Stimulated activated CD4-positive, alpha-beta T cell treated with anti-CD3 and anti-CD28 coated beads, Interleukin-2, amount 100 ng/mL, for 4 hours (primary cell): ENCODE data around the gene ADAM11.
"Not testable (repeated sequence)": the region's sequence is repeated elsewhere in the genome, so short reads cannot be mapped to it uniquely, and the experiment has no call there.

Experiments
- DNase-seq: peaks from one replicate; pipeline ENCODE4 v3.0.0-alpha.2; 2020; ENCODE audit warnings: low read depth

ADAM11 gene

DNA sequence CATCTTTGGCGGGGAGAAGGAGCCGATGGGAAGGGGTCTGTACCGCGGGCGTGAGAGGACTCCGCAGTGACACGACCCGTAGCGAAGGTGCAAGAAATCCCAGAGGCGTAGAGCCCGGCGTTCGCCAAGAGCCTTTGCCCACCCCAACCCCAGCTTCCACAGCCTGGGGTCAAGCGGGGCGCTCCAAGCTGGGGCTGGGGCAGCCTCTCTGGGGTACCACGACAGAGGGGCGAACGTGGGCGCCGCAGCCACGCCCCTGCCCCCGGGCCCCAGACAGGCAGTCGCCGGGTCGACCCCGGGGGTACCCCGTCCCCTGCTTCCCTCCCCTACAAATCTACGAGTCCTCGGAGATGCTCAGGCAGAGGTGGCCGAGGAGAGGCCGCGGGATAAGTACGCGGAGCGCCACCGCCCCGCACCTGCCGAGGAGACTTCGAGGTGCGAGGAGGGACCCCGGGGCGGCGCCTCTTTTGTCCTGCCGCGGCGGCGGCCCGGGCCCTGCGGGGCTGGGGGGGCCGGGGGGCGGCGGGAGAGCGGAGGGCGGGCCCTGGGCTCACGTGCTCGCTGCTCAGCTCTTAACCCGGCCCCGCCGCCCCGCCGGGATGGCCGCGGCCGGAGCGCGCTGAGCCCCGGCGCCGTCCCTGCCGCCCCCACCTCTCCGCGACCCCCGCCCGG is at the start of gene ADAM11:
Gene ADAM11 (plus strand): TSS at position 575 of the 672 bp plus-strand sequence. CDS start 212 bp downstream, outside the sequence.
- DNase-seq: no peak

- DNase-seq: no peak
Observed at GRCh38 chr17:44719444-44719843, 39.3 kb upstream of the ADAM11 start.

DNA sequence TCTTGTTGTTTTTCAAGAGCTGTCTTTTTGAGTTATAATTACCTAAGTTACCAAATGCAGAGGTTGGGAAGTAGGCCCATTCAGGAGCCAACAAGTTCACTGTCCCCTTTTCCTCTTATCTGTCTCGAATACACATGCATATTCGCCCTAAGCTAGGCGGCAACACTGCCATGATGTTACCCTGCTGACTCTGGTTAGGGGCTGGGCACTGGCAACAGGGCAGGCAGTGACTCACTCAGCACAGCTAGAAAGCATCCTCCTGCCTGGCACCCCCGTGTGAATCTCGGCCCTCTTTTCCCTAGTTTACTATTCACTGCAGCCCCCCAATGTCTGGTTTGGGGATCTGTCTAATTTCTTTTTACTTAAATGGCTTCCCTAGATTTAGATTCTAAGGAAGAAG is 36.5 kb upstream of the ADAM11 start:
- DNase-seq: no peak

GRCh38 chr17:44726121-44726520 is 32.7 kb upstream of the ADAM11 start:
- DNase-seq: not testable (repeated sequence)

GRCh38 chr17:44733753-44734152 is 25.0 kb upstream of the ADAM11 start:
- no peak for DNase-seq

DNA sequence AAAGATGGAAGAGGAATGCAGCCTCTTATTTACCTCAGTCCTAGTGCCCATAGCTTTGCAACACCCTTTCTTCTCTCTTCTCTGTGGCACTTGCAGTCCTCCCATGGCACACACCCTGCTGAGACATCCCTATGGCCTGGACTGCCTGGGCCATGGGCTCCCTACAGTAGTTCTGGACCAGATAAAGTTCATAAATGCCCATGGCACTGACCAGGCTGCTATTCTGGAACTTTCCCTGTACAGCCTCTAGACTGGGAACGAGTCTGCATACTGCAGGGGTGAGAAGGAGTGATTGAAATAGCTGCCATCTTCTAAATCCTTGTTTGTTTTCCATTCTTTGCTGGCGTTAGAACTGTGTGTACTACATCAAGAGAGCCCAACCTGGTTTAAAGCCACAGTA is 24.5 kb upstream of the ADAM11 start:
- no peak for DNase-seq

- no peak for DNase-seq
Observed at GRCh38 chr17:44736551-44737240, 22.1 kb upstream of the ADAM11 start.

DNA sequence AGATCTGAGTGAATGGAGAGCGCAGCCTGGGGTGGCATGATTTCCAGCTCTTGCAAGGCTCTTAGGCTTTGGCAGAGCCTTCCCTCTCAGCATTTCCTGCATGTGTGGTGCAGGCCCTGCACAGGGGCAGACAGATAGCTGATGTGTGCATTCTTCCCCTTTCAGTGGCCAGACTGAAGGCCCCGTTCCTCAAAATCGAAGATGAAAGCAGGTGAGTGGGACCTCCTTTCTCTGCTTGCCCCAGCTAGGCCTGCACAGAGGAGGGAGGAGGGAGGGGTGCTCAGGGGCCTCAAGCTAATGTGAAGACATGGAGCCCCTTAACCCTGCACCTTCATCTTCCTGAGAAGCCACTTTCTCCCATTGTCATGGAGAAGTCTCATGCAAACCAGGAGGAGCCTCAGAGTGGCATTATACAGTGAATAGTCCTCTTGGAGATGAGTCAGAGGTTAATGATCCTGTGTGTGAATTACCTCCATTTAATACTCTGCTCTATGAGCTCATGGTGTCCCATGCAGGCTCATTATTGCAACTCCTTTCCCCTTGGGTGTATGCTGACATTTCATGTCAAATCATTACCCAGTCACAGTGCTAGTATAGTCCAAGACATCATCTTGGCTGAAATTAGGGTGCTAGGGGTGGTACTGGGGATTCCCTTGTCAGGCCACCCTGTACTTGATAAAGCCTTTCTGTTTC is 20.4 kb upstream of the ADAM11 start:
- DNase-seq: no peak

DNA sequence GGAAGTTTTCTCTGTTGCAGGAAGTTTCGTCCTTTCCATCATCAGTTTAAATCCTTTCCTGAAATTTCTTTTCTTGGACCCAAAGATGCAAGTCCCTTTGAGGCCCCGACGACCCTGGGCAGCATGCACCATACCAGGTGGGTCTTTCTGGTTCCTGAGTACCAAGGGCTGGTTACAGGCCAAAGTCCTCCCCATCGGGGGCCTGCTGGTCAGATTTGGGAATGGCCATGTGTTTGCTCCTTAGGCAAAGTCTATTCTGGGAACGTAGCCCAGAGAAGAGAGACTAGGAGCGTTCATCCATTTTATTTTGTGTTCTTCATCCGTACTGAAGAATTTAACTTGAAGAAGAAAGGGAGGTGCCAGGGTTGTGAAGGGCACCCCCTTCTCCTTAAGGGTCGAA is 17.5 kb upstream of the ADAM11 start:
- no peak for DNase-seq

- no peak for DNase-seq
Observed at GRCh38 chr17:44745301-44745700, 13.5 kb upstream of the ADAM11 start.

GRCh38 chr17:44745738-44746137 is 13.1 kb upstream of the ADAM11 start:
- DNase-seq: not testable (repeated sequence)

- no peak for DNase-seq
Observed at GRCh38 chr17:44747566-44747965, 11.2 kb upstream of the ADAM11 start.

DNA sequence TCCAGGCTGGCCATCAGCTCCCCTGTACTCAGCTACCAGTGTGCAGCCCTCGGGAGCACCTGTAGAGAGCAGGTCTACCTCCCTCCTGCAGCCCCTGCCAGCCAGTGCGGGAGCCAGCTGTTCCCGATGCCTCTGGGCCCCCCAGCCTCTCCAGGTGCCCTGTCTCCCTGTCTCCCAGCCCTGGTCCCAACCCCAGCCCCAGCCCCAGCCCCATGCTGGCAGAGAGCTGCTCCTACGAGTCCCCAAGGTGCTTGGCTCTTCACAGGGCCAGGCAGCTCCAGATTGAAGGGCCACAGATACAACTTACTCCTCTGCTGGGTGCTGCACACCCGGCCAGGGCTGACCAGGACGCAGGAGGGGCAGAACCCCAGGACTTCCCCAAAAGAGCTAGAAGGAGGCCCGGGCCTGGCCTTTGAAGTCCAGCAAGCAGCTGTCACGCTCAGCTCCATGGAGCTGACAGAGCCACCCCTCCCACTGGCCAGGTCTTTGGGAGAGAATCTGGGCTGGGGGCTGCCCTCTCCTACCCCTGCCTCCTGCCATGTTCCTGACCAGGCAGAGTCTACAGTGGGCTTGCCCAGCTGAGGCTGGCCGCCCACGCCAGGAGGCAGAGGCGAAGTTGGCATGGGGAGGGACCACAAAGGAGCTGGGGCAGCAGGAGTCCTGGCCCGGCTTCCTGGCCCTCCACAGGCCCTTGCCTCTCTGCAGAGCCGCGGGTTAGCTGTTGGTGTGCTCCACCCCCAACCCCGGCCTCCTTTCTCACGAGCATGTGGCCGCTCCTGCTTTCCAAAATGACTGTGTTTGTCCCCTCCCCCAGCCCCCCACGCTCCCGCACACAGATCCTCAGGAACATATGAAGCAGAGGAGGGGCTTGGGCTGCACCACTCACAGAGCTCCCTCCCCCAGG is 9.5 kb upstream of the ADAM11 start:
- no peak for DNase-seq

GRCh38 chr17:44749980-44750318 is 8.8 kb upstream of the ADAM11 start:
- DNase-seq: no peak

- DNase-seq: no peak
Observed at GRCh38 chr17:44751331-44751730, 7.5 kb upstream of the ADAM11 start.

DNA sequence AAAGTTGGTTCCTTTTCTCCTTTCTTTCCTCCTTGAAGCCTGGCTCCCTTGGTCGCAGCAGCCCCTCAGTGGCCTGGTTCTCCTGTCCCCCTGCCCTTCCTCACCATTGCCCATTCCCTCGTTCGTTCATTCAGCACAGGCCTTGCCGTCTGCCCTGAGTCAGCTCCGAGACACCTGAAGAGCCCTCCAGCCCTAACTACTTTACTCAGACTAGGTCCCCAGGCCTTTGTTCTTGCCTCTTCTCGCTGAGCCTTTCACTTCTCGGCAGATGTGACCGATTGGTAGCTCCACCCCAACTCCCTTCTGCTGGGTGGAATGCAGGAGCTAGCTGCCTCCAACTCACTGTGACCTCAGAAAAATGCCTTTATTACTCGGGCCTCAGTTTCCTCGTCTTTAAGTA is 7.0 kb upstream of the ADAM11 start:
- no peak for DNase-seq

DNA sequence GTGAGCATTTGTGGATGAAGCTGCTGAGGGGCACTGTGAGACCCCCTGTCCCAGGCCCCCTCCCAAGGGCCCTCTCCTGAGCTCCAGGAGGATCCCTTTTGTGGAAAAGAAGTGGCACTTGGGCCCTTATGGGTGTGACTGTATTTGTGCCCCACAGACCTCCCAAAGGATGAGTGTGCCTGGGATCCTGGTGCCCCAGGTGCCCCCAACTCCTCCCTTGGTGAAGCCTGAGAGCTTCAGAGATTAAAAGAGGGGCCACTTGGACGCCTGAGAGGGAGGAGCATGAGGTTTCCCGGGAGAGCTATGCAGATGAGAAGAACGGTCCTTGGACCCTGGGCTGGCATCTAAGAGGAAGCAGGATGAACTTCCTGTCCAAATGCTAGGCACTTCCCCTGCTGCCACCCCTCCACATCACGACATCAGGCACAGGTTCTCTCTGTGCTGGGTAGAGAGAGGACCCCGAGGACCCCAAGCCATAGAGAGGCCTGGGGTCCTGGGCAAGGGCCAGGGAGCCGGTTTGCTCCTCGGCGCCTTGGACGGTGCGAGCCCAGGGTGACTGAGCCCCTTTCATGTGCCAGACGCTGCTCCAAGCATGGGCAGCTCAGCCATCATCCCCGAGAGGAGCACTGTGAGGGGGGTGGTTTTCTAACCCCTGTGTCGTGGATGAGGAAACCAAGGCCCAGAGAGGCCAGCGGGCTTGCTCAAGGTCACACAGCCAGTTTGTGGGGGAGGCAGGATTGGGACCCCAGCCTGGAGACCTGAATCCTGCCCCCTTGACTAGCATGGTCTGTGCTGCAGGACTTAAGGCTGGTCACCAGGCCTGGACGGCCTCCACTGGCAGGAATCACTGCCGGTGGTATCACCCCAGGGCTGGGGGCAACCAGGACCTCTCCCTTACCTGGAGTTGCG is 5.6 kb upstream of the ADAM11 start:
- no peak for DNase-seq

DNA sequence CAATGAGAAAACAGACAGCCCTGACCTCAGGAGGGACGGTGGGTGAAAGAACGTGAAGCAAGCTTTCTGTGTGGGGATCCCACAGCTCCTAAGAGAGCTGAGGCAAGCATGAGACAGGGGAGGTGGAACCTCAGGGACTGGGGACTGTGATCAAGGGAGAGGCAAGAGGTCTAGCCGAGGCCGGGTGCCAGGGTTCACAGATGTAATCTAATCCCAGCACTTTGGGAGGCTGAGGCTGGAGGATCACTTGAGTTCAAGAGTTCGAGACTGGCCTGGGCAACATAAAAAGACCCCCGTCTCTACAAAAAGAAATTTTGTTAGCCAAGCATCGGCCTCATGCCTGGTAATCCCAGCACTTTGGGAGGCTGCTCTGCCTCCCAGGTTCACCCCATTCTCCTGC is 4.5 kb upstream of the ADAM11 start:
- no peak for DNase-seq

DNA sequence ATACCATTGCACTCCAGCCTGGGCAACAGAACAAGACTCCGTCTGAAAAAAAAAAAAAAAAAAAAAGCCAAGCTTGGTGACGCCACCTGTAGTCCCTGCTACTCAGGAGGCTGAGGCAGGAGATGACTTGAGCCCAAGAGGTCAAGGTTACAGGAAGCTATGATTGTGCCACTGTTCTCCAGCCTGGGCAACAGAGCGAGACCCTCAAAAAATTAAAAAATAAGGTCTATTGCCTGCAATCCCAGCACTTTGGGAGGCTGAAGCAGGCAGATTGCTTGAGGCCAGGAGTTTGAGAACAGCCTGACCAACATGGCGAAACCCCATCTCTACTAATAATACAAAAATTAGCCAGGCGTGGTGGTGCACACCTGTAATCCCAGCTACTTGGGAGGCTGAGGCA is 3.6 kb upstream of the ADAM11 start:
- DNase-seq: not testable (repeated sequence)

- DNase-seq: no peak
Observed at GRCh38 chr17:44757045-44757917, 1.5 kb upstream of the ADAM11 start.
